Keratinocyte (primary cell): ENCODE measurements around the gene ASTN2. TPM values are rescaled to one million over a fixed set of nuclear protein-coding genes. Genes with fewer than 3 reads are reported as not detected.

ENCODE experiments used
- DNase-seq: peaks from one replicate; pipeline ENCODE4 v3.0.0-alpha.2; 2011; ENCODE audit warnings: low read depth, missing footprints, low spot score
- FAIRE-seq: peaks from 2 replicates; lab custom pipeline; 2011; peaks lifted over from hg19 to GRCh38; lab: Jason Lieb, UNC
- H2AFZ ChIP-seq: 2 replicates; pipeline ENCODE4 v1.6.0; 2012; ENCODE audit warnings: low read length, control low read depth, inconsistent platforms; ENCODE audit not compliant: control insufficient read depth
- H3K27ac ChIP-seq: 2 replicates; pipeline ENCODE4 v1.5.1; 2011; ENCODE audit warnings: low read length; ENCODE audit not compliant: control insufficient read depth, insufficient read depth
- H3K27me3 ChIP-seq: 3 replicates; pipeline ENCODE4 v1.6.0; 2011; ENCODE audit warnings: low read length; ENCODE audit not compliant: control insufficient read depth, insufficient read depth; ENCODE audit errors: extremely low read depth
- H3K36me3 ChIP-seq, 2 experiments: 2 replicates in 1 of 2; 3 replicates in 1 of 2; pipeline ENCODE4 v1.5.1; 2011; ENCODE audit warnings: low read length in 2 of 2, mild to moderate bottlenecking in 1 of 2; ENCODE audit not compliant: control insufficient read depth in 2 of 2, insufficient read depth in 2 of 2; ENCODE audit errors: extremely low read depth in 1 of 2
- H3K4me1 ChIP-seq: 3 replicates; pipeline ENCODE4 v1.5.1; 2011; ENCODE audit warnings: low read length; ENCODE audit not compliant: control insufficient read depth, insufficient read depth; ENCODE audit errors: extremely low read depth
- H3K4me2 ChIP-seq: 3 replicates; pipeline ENCODE4 v1.6.0; 2011; ENCODE audit warnings: low read depth, low read length; ENCODE audit not compliant: control insufficient read depth, insufficient read depth; ENCODE audit errors: extremely low read depth
- H3K4me3 ChIP-seq, 3 experiments: fragments of 200-600 bp in 1 of 3; sonication (generic) in 1 of 3; 2 replicates in 2 of 3; 3 replicates in 1 of 3; pipeline ENCODE4 v1.5.1; 2011 to 2016; ENCODE audit warnings: low read length in 3 of 3, mild to moderate bottlenecking in 3 of 3, control low read depth in 2 of 3, inconsistent platforms in 1 of 3, low read depth in 1 of 3, mixed read lengths in 1 of 3, mixed run types in 1 of 3, moderate library complexity in 1 of 3; ENCODE audit not compliant: control insufficient read depth in 2 of 3, insufficient read depth in 2 of 3; ENCODE audit errors: extremely low read depth in 1 of 3
- H3K79me2 ChIP-seq: 2 replicates; pipeline ENCODE4 v1.6.0; 2012; ENCODE audit warnings: low read length; ENCODE audit not compliant: control insufficient read depth, insufficient read depth
- H3K9ac ChIP-seq: 3 replicates; pipeline ENCODE4 v1.6.0; 2011; ENCODE audit warnings: low read length; ENCODE audit not compliant: control insufficient read depth, insufficient read depth; ENCODE audit errors: extremely low read depth
- H3K9me1 ChIP-seq: 3 replicates; pipeline ENCODE4 v1.6.0; 2011; ENCODE audit warnings: low read length; ENCODE audit not compliant: control insufficient read depth, insufficient read depth; ENCODE audit errors: extremely low read depth
- H3K9me3 ChIP-seq: 2 replicates; pipeline ENCODE4 v1.5.1; 2012; ENCODE audit warnings: low read depth, low read length; ENCODE audit not compliant: control insufficient read depth
- H4K20me1 ChIP-seq: 3 replicates; pipeline ENCODE4 v1.6.0; 2011; ENCODE audit warnings: low read length; ENCODE audit not compliant: control insufficient read depth, insufficient read depth; ENCODE audit errors: extremely low read depth
- EZH2 ChIP-seq: IDR thresholded peaks from one replicate; pipeline ENCODE4 v1.6.1; 2012; ENCODE audit warnings: inconsistent platforms, mild to moderate bottlenecking, low read length, moderate library complexity
- dilution Hi-C: fragments of 300-500 bp; cut with MboI; formaldehyde crosslinking; loops from one replicate; pipeline ENCODE4 v1.7.0; 2020; ENCODE audit warnings: low sequenced_read_pairs; ENCODE audit not compliant: extremely low pct_ligation_motif_present
- polyA plus RNA-seq, 5 experiments: library from polyadenylated mRNA; depleted of rRNA in 3 of 5; stranded (reverse) in 3 of 5; stranded (forward) in 1 of 5; unstranded in 1 of 5; fragments of >200 nt; gene quantifications; 1 replicate in 1 of 5; 2 replicates in 3 of 5; 3 replicates in 1 of 5; pipeline versions ENCODE4 v1.2.1 to v1.2.3, GENCODE V29; 2011 to 2012; ENCODE audit warnings: missing spikeins in 2 of 5, low read depth in 1 of 5, low replicate concordance in 1 of 5
- TF ChIP-seq, protein P1 (sequence below), 3 experiments: IDR thresholded peaks in 1 of 3; conservative IDR thresholded peaks in 1 of 3; optimal IDR thresholded peaks in 1 of 3; 2 replicates in 2 of 3; 3 replicates in 1 of 3; pipeline versions ENCODE3 to v1.5.1; 2011; ENCODE audit warnings: low read length in 3 of 3, mild to moderate bottlenecking in 3 of 3, moderate library complexity in 2 of 3, control low read depth in 1 of 3, inconsistent platforms in 1 of 3; ENCODE audit not compliant: insufficient read depth in 2 of 3; ENCODE audit errors: extremely low read depth in 1 of 3

ASTN2 gene
- polyA plus RNA-seq, 1 donor (not counting 4 experiments of a cell fraction or from before 2014, with no cell fraction given), result 0.31 TPM

DNA sequence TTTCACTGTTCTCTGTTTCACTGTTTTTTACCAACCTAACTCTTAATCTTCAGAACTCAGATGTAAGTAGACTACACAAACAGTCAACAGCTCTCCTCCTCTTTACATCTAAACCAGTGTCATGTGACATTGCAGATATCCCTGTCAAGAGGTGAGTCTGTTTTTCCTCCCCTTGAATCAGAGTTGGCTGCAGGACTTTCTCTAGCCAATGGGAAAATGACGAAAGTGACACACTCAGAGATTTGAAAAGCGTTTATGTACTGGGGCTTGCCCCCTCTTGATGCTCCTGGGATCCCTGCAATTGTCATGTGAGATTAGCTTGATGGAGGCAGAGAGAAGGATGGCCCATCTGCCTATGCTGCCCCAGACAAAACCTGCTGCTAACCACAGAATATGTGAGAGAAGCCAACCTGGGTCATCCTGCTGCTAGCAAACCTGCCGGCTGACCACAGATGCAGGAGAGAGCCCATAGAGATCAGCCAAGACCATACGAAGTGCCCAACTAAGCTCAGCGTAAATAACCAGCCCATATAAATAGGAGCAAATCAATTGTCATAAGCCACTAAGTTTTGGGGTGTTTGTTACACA lies 111.1 kb downstream of the ASTN2 start:
- Histone ChIP-seq H3K4me2 (no peak overlapping the region), H3K9me1 (no peaks in the 10 kb centered on the region), H3K9me3 (no peaks in the 10 kb centered on the region), H3K4me3 (no peak overlapping the region), H3K79me2 (no peaks in the 10 kb centered on the region), H2AFZ (no peak overlapping the region), H3K27ac (no peak overlapping the region), H3K9ac (no peak overlapping the region), H3K4me1 (no peaks in the 10 kb centered on the region), H3K36me3 (no peaks in the 10 kb centered on the region), H3K27me3 (no peaks in the 10 kb centered on the region), H4K20me1 (no peaks in the 10 kb centered on the region)
- no peak for FAIRE-seq
- no peak for TF ChIP-seq EZH2
- TF ChIP-seq, protein P1, sequence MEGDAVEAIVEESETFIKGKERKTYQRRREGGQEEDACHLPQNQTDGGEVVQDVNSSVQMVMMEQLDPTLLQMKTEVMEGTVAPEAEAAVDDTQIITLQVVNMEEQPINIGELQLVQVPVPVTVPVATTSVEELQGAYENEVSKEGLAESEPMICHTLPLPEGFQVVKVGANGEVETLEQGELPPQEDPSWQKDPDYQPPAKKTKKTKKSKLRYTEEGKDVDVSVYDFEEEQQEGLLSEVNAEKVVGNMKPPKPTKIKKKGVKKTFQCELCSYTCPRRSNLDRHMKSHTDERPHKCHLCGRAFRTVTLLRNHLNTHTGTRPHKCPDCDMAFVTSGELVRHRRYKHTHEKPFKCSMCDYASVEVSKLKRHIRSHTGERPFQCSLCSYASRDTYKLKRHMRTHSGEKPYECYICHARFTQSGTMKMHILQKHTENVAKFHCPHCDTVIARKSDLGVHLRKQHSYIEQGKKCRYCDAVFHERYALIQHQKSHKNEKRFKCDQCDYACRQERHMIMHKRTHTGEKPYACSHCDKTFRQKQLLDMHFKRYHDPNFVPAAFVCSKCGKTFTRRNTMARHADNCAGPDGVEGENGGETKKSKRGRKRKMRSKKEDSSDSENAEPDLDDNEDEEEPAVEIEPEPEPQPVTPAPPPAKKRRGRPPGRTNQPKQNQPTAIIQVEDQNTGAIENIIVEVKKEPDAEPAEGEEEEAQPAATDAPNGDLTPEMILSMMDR (optimal IDR thresholded peaks at IDR 0.05 in 1 of 3, IDR thresholded peaks at IDR 0.05 in 1 of 3, conservative IDR thresholded peaks at IDR 0.05 in 1 of 3; ENCODE audit: extremely low read depth in 1 of 3, insufficient read depth in 2 of 3, low read length in 3 of 3), result no peak
- dilution Hi-C loops, result no loop called here
- no peak for DNase-seq

DNA sequence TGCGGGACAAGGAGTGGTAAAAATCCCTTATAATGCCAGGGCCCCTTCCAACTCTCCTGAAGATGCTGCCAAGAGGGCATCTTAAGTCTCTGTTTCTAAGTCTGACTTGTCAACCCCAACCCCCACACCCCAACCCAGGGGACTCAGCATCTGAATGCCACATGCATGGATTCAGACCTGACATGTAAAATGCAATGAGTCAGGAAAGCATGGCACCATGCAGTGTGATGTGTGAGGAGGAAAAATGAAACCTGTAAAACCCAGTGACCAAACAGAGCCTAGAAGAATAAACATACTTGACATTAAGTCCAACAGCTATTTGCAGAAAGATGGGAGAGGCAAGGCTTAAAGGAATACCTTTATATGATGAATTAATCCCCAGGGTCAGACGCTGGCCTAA lies 112.4 kb downstream of the ASTN2 start:
- TF ChIP-seq, protein P1 (optimal IDR thresholded peaks at IDR 0.05 in 1 of 3, IDR thresholded peaks at IDR 0.05 in 1 of 3, conservative IDR thresholded peaks at IDR 0.05 in 1 of 3; ENCODE audit: extremely low read depth in 1 of 3, insufficient read depth in 2 of 3, low read length in 3 of 3), result no peak
- no peak for TF ChIP-seq EZH2
- FAIRE-seq, result no peak

More for the DNA sequence above, 112.4 kb downstream of the ASTN2 start:
- Histone ChIP-seq H3K9me3 (no peaks in the 10 kb centered on the region), H3K79me2 (no peaks in the 10 kb centered on the region), H3K4me3 (no peak overlapping the region), H3K4me2 (no peak overlapping the region), H3K36me3 (no peaks in the 10 kb centered on the region), H3K4me1 (no peaks in the 10 kb centered on the region), H3K9ac (no peak overlapping the region), H3K27me3 (no peaks in the 10 kb centered on the region), H3K9me1 (no peaks in the 10 kb centered on the region), H2AFZ (no peak overlapping the region), H4K20me1 (no peaks in the 10 kb centered on the region), H3K27ac (no peak overlapping the region)
- dilution Hi-C loops, result no loop called here
- no peak for DNase-seq
